ENCODE results near the gene IL1RL2. TPM values are rescaled to one million over a fixed set of nuclear protein-coding genes. Genes with fewer than 3 reads are reported as not detected.

IL1RL2 gene
- total and polyA plus RNA-seq, 2 donors (not counting 1 experiment from before 2014, with no cell fraction given) = 0.28 to 2.6 TPM

- TF ChIP-seq CTCF (conservative IDR thresholded peaks at IDR 0.05 in 1 of 2, IDR thresholded peaks at IDR 0.05 in 1 of 2; ENCODE audit: low read depth in 1 of 2, low read length in 2 of 2) (no peak), EZH2 (IDR thresholded peaks at IDR 0.05; ENCODE audit: low read length, missing control alignments) (no peak)
- peaks cover 2% of the 10 kb centered on the region for H3K27me3 ChIP-seq (ENCODE audit: control insufficient read depth, insufficient read depth, low read length)
These were observed 89.9 kb downstream of the IL1RL2 start for GRCh38 chr2:102276549-102277201.

GRCh38 chr2:102277202-102277700 lies 90.4 kb downstream of the IL1RL2 start:
- peaks cover 2% of the 10 kb centered on the region for H3K27me3 ChIP-seq (ENCODE audit: control insufficient read depth, insufficient read depth, low read length)
- H3K4me2 ChIP-seq (ENCODE audit: extremely low read depth, insufficient read depth, low read length) = no peak overlapping the region
- H3K9me3 ChIP-seq (ENCODE audit: control insufficient read depth, insufficient read depth, low read depth, low read length) = no peaks in the 10 kb centered on the region
- DNase-seq (ENCODE audit: low read depth in 2 of 2) = no peak
- no peaks in the 10 kb centered on the region for H3K79me2 ChIP-seq (ENCODE audit: control insufficient read depth, insufficient read depth, low read length)
- no peak overlapping the region for H3K9ac ChIP-seq (ENCODE audit: insufficient read depth, low read length)
- no peak for TF ChIP-seq EZH2 (IDR thresholded peaks at IDR 0.05; ENCODE audit: low read length, missing control alignments)
- no peak for TF ChIP-seq CTCF (conservative IDR thresholded peaks at IDR 0.05 in 1 of 2, IDR thresholded peaks at IDR 0.05 in 1 of 2; ENCODE audit: low read depth in 1 of 2, low read length in 2 of 2)
- no peaks in the 10 kb centered on the region for H3K36me3 ChIP-seq (ENCODE audit: control insufficient read depth, insufficient read depth, low read length)
- no peak overlapping the region for H2AFZ ChIP-seq (ENCODE audit: low read length)
- H3K27ac ChIP-seq (ENCODE audit: insufficient read depth, low read length) = no peak overlapping the region
- no peaks in the 10 kb centered on the region for H3K4me1 ChIP-seq (ENCODE audit: control insufficient read depth, extremely low read depth, insufficient read depth, low read length)
- H4K20me1 ChIP-seq (ENCODE audit: control insufficient read depth, extremely low read depth, insufficient read depth, low read length) = no peaks in the 10 kb centered on the region
- H3K4me3 ChIP-seq (replicated peaks in 1 of 4; ENCODE audit: control extremely low read depth in 1 of 4, insufficient read depth in 1 of 4, low read depth in 3 of 4, low read length in 4 of 4) = no peak overlapping the region

More at GRCh38 chr2:102276549-102277201, 89.9 kb downstream of the IL1RL2 start:
- H3K79me2 ChIP-seq (ENCODE audit: control insufficient read depth, insufficient read depth, low read length) = no peaks in the 10 kb centered on the region
- no peak overlapping the region for H3K4me3 ChIP-seq (replicated peaks in 1 of 4; ENCODE audit: control extremely low read depth in 1 of 4, insufficient read depth in 1 of 4, low read depth in 3 of 4, low read length in 4 of 4)
- H2AFZ ChIP-seq (ENCODE audit: low read length) = no peak overlapping the region
- no peaks in the 10 kb centered on the region for H4K20me1 ChIP-seq (ENCODE audit: control insufficient read depth, extremely low read depth, insufficient read depth, low read length)
- no peak for DNase-seq (ENCODE audit: low read depth in 2 of 2)
- no peaks in the 10 kb centered on the region for H3K9me3 ChIP-seq (ENCODE audit: control insufficient read depth, insufficient read depth, low read depth, low read length)
- no peak overlapping the region for H3K9ac ChIP-seq (ENCODE audit: insufficient read depth, low read length)
- H3K27ac ChIP-seq (ENCODE audit: insufficient read depth, low read length) = no peak overlapping the region
- no peaks in the 10 kb centered on the region for H3K36me3 ChIP-seq (ENCODE audit: control insufficient read depth, insufficient read depth, low read length)
- H3K4me2 ChIP-seq (ENCODE audit: extremely low read depth, insufficient read depth, low read length) = no peak overlapping the region
- H3K4me1 ChIP-seq (ENCODE audit: control insufficient read depth, extremely low read depth, insufficient read depth, low read length) = no peaks in the 10 kb centered on the region

GRCh38 chr2:102278720-102279390 lies 92.0 kb downstream of the IL1RL2 start:
- H3K9me3 ChIP-seq (ENCODE audit: control insufficient read depth, insufficient read depth, low read depth, low read length) = no peaks in the 10 kb centered on the region
- DNase-seq (ENCODE audit: low read depth in 2 of 2) = peak; percentile 34 to 52
- H3K4me3 ChIP-seq (replicated peaks in 1 of 4; ENCODE audit: control extremely low read depth in 1 of 4, insufficient read depth in 1 of 4, low read depth in 3 of 4, low read length in 4 of 4) = no peak overlapping the region
- H4K20me1 ChIP-seq (ENCODE audit: control insufficient read depth, extremely low read depth, insufficient read depth, low read length) = no peaks in the 10 kb centered on the region
- TF ChIP-seq CTCF (conservative IDR thresholded peaks at IDR 0.05 in 1 of 2, IDR thresholded peaks at IDR 0.05 in 1 of 2; ENCODE audit: low read depth in 1 of 2, low read length in 2 of 2) = no peak
- TF ChIP-seq EZH2 (IDR thresholded peaks at IDR 0.05; ENCODE audit: low read length, missing control alignments) = no peak
- H3K79me2 ChIP-seq (ENCODE audit: control insufficient read depth, insufficient read depth, low read length) = no peaks in the 10 kb centered on the region
- H3K27me3 ChIP-seq (ENCODE audit: control insufficient read depth, insufficient read depth, low read length) = peaks cover 2% of the 10 kb centered on the region
- H2AFZ ChIP-seq (ENCODE audit: low read length) = no peak overlapping the region
- no peaks in the 10 kb centered on the region for H3K4me1 ChIP-seq (ENCODE audit: control insufficient read depth, extremely low read depth, insufficient read depth, low read length)
- H3K9ac ChIP-seq (ENCODE audit: insufficient read depth, low read length) = no peak overlapping the region
- H3K27ac ChIP-seq (ENCODE audit: insufficient read depth, low read length) = no peak overlapping the region
- H3K4me2 ChIP-seq (ENCODE audit: extremely low read depth, insufficient read depth, low read length) = no peak overlapping the region
- no peaks in the 10 kb centered on the region for H3K36me3 ChIP-seq (ENCODE audit: control insufficient read depth, insufficient read depth, low read length)

All from fibroblast of lung (primary cell).